22Rv1 (cell line): ENCODE data around the gene NT5C.
A peak's percentile ranks its signal among the peaks of the same experiment; 100 is the strongest.

ENCODE experiments used
- ZFX ChIP-seq: fragments of 450-650 bp; IDR thresholded peaks from 2 replicates; pipeline ENCODE4 v1.6.1; 2017; ENCODE audit warnings: antibody characterized with exemption, borderline replicate concordance
- TF ChIP-seq, protein P1 (sequence below): fragments of 450-650 bp; IDR thresholded peaks from 2 replicates; pipeline ENCODE4 v1.5.1; 2017; ENCODE audit warnings: mild to moderate bottlenecking

GRCh38 chr17:75124041-75124818 is 7.3 kb downstream of the NT5C start:
- TF ChIP-seq, protein P1, sequence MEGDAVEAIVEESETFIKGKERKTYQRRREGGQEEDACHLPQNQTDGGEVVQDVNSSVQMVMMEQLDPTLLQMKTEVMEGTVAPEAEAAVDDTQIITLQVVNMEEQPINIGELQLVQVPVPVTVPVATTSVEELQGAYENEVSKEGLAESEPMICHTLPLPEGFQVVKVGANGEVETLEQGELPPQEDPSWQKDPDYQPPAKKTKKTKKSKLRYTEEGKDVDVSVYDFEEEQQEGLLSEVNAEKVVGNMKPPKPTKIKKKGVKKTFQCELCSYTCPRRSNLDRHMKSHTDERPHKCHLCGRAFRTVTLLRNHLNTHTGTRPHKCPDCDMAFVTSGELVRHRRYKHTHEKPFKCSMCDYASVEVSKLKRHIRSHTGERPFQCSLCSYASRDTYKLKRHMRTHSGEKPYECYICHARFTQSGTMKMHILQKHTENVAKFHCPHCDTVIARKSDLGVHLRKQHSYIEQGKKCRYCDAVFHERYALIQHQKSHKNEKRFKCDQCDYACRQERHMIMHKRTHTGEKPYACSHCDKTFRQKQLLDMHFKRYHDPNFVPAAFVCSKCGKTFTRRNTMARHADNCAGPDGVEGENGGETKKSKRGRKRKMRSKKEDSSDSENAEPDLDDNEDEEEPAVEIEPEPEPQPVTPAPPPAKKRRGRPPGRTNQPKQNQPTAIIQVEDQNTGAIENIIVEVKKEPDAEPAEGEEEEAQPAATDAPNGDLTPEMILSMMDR: 0 out of 2 replicates have a peak, but pooled peaks have one; percentile 9
- no peak for TF ChIP-seq ZFX
